Mesodermal cell (in vitro differentiated cells): ENCODE measurements around the gene PSMB11.

Experiments used
- H3K27ac ChIP-seq: 2 replicates; pipeline ENCODE4 v1.7.0; 2013; ENCODE audit warnings: mild to moderate bottlenecking, low read depth, low read length, moderate library complexity; ENCODE audit not compliant: severe bottlenecking
- H3K36me3 ChIP-seq: 2 replicates; pipeline ENCODE4 v1.7.1; 2013; ENCODE audit warnings: mild to moderate bottlenecking, low read length, moderate library complexity; ENCODE audit not compliant: control insufficient read depth, insufficient read depth
- H3K4me1 ChIP-seq: one replicate; pipeline ENCODE4 v1.7.1; 2013; ENCODE audit warnings: mild to moderate bottlenecking, low read length; ENCODE audit not compliant: insufficient read depth, control insufficient read depth, poor library complexity, severe bottlenecking
- H3K4me3 ChIP-seq: 2 replicates; pipeline ENCODE4 v1.7.0; 2013; ENCODE audit warnings: low read length, control low read depth, mild to moderate bottlenecking; ENCODE audit not compliant: insufficient read depth, poor library complexity, severe bottlenecking; ENCODE audit errors: extremely low read depth
- H3K9me3 ChIP-seq: 2 replicates; pipeline ENCODE4 v1.7.1; 2013; ENCODE audit warnings: mild to moderate bottlenecking, low read length, moderate library complexity; ENCODE audit not compliant: control insufficient read depth
- WGBS, 2 experiments: methylation state at CpG; one replicate each; pipeline ENCODE4 v1.1.5; 2013; ENCODE audit warnings: missing lambda C conversion rate in 2 of 2; ENCODE audit not compliant: insufficient coverage in 2 of 2; 5-methylcytosine and 5-hydroxymethylcytosine counted together

PSMB11 gene

GRCh38 chr14:23093104-23093503, 51.1 kb downstream of the PSMB11 start:
- Histone ChIP-seq H3K9me3 (no peaks in the 10 kb centered on the region), H3K27ac (no peak overlapping the region), H3K4me3 (no peak overlapping the region), H3K36me3 (peaks cover 70% of the 10 kb centered on the region), H3K4me1 (peaks cover 6% of the 10 kb centered on the region)
- no CpG with 5 or more reads among the region's 2 CpGs for WGBS, 2 experiments

GRCh38 chr14:23093526-23093925, 51.5 kb downstream of the PSMB11 start:
- 91 to 100% methylated on average over 1 of the region's 2 CpGs for WGBS, 2 experiments
- H3K36me3 ChIP-seq, result peaks cover 70% of the 10 kb centered on the region
- H3K9me3 ChIP-seq, result no peaks in the 10 kb centered on the region
- peaks cover 6% of the 10 kb centered on the region for H3K4me1 ChIP-seq
- H3K27ac ChIP-seq, result no peak overlapping the region
- peak overlapping the region; percentile 80 for H3K4me3 ChIP-seq
